Keratinocyte (primary cell): ENCODE measurements around the gene NT5DC3. TPM values are rescaled to one million over a fixed set of nuclear protein-coding genes. Genes with fewer than 3 reads are reported as not detected.

Source experiments
- DNase-seq: peaks from one replicate; pipeline ENCODE4 v3.0.0-alpha.2; 2011; ENCODE audit warnings: low read depth, missing footprints, low spot score
- FAIRE-seq: peaks from 2 replicates; lab custom pipeline; 2011; peaks lifted over from hg19 to GRCh38; lab: Jason Lieb, UNC
- H2AFZ ChIP-seq: 2 replicates; pipeline ENCODE4 v1.6.0; 2012; ENCODE audit warnings: low read length, control low read depth, inconsistent platforms; ENCODE audit not compliant: control insufficient read depth
- H3K27ac ChIP-seq: 2 replicates; pipeline ENCODE4 v1.5.1; 2011; ENCODE audit warnings: low read length; ENCODE audit not compliant: control insufficient read depth, insufficient read depth
- H3K27me3 ChIP-seq: 3 replicates; pipeline ENCODE4 v1.6.0; 2011; ENCODE audit warnings: low read length; ENCODE audit not compliant: control insufficient read depth, insufficient read depth; ENCODE audit errors: extremely low read depth
- H3K36me3 ChIP-seq, 2 experiments: 2 replicates in 1 of 2; 3 replicates in 1 of 2; pipeline ENCODE4 v1.5.1; 2011; ENCODE audit warnings: low read length in 2 of 2, mild to moderate bottlenecking in 1 of 2; ENCODE audit not compliant: control insufficient read depth in 2 of 2, insufficient read depth in 2 of 2; ENCODE audit errors: extremely low read depth in 1 of 2
- H3K4me1 ChIP-seq: 3 replicates; pipeline ENCODE4 v1.5.1; 2011; ENCODE audit warnings: low read length; ENCODE audit not compliant: control insufficient read depth, insufficient read depth; ENCODE audit errors: extremely low read depth
- H3K4me2 ChIP-seq: 3 replicates; pipeline ENCODE4 v1.6.0; 2011; ENCODE audit warnings: low read depth, low read length; ENCODE audit not compliant: control insufficient read depth, insufficient read depth; ENCODE audit errors: extremely low read depth
- H3K4me3 ChIP-seq, 3 experiments: fragments of 200-600 bp in 1 of 3; sonication (generic) in 1 of 3; 2 replicates in 2 of 3; 3 replicates in 1 of 3; pipeline ENCODE4 v1.5.1; 2011 to 2016; ENCODE audit warnings: low read length in 3 of 3, mild to moderate bottlenecking in 3 of 3, control low read depth in 2 of 3, inconsistent platforms in 1 of 3, low read depth in 1 of 3, mixed read lengths in 1 of 3, mixed run types in 1 of 3, moderate library complexity in 1 of 3; ENCODE audit not compliant: control insufficient read depth in 2 of 3, insufficient read depth in 2 of 3; ENCODE audit errors: extremely low read depth in 1 of 3
- H3K79me2 ChIP-seq: 2 replicates; pipeline ENCODE4 v1.6.0; 2012; ENCODE audit warnings: low read length; ENCODE audit not compliant: control insufficient read depth, insufficient read depth
- H3K9ac ChIP-seq: 3 replicates; pipeline ENCODE4 v1.6.0; 2011; ENCODE audit warnings: low read length; ENCODE audit not compliant: control insufficient read depth, insufficient read depth; ENCODE audit errors: extremely low read depth
- H3K9me1 ChIP-seq: 3 replicates; pipeline ENCODE4 v1.6.0; 2011; ENCODE audit warnings: low read length; ENCODE audit not compliant: control insufficient read depth, insufficient read depth; ENCODE audit errors: extremely low read depth
- H3K9me3 ChIP-seq: 2 replicates; pipeline ENCODE4 v1.5.1; 2012; ENCODE audit warnings: low read depth, low read length; ENCODE audit not compliant: control insufficient read depth
- H4K20me1 ChIP-seq: 3 replicates; pipeline ENCODE4 v1.6.0; 2011; ENCODE audit warnings: low read length; ENCODE audit not compliant: control insufficient read depth, insufficient read depth; ENCODE audit errors: extremely low read depth
- CTCF ChIP-seq, 3 experiments: IDR thresholded peaks in 1 of 3; conservative IDR thresholded peaks in 1 of 3; optimal IDR thresholded peaks in 1 of 3; 2 replicates in 2 of 3; 3 replicates in 1 of 3; pipeline versions ENCODE3 to v1.5.1; 2011; ENCODE audit warnings: low read length in 3 of 3, mild to moderate bottlenecking in 3 of 3, moderate library complexity in 2 of 3, control low read depth in 1 of 3, inconsistent platforms in 1 of 3; ENCODE audit not compliant: insufficient read depth in 2 of 3; ENCODE audit errors: extremely low read depth in 1 of 3
- EZH2 ChIP-seq: IDR thresholded peaks from one replicate; pipeline ENCODE4 v1.6.1; 2012; ENCODE audit warnings: inconsistent platforms, mild to moderate bottlenecking, low read length, moderate library complexity
- dilution Hi-C: fragments of 300-500 bp; cut with MboI; formaldehyde crosslinking; loops from one replicate; pipeline ENCODE4 v1.7.0; 2020; ENCODE audit warnings: low sequenced_read_pairs; ENCODE audit not compliant: extremely low pct_ligation_motif_present
- polyA plus RNA-seq, 5 experiments: library from polyadenylated mRNA; depleted of rRNA in 3 of 5; stranded (reverse) in 3 of 5; stranded (forward) in 1 of 5; unstranded in 1 of 5; fragments of >200 nt; gene quantifications; 1 replicate in 1 of 5; 2 replicates in 3 of 5; 3 replicates in 1 of 5; pipeline versions ENCODE4 v1.2.1 to v1.2.3, GENCODE V29; 2011 to 2012; ENCODE audit warnings: missing spikeins in 2 of 5, low read depth in 1 of 5, low replicate concordance in 1 of 5

Gene NT5DC3
- polyA plus RNA-seq, 1 donor (not counting 4 experiments of a cell fraction or from before 2014, with no cell fraction given), result 12.8 TPM

GRCh38 chr12:103725398-103725797 lies 115.6 kb downstream of the NT5DC3 start:
- Histone ChIP-seq H3K4me1 (no peaks in the 10 kb centered on the region), H3K27me3 (peaks cover 12% of the 10 kb centered on the region), H3K4me3 (no peak overlapping the region), H3K9me3 (no peaks in the 10 kb centered on the region), H4K20me1 (no peaks in the 10 kb centered on the region), H2AFZ (no peak overlapping the region), H3K27ac (no peak overlapping the region), H3K9ac (no peak overlapping the region), H3K79me2 (no peaks in the 10 kb centered on the region), H3K9me1 (no peaks in the 10 kb centered on the region), H3K4me2 (no peak overlapping the region), H3K36me3 (no peaks in the 10 kb centered on the region)
- dilution Hi-C loops, result no loop called here
- TF ChIP-seq CTCF (optimal IDR thresholded peaks at IDR 0.05 in 1 of 3, IDR thresholded peaks at IDR 0.05 in 1 of 3, conservative IDR thresholded peaks at IDR 0.05 in 1 of 3; ENCODE audit: extremely low read depth in 1 of 3, insufficient read depth in 2 of 3, low read length in 3 of 3) (no peak), EZH2 (no peak)
- FAIRE-seq (no peak), DNase-seq (no peak)

Other genes starting within 250 kb of the NT5DC3 start
- 447 to 954 TPM (median 865 TPM) in 3 replicates for gene HSP90B1, start 89.2 kb upstream of the NT5DC3 start, polyA plus RNA-seq
- 20.8 to 35.6 TPM (median 27.1 TPM) in 3 replicates for gene TDG, start 124.6 kb upstream of the NT5DC3 start, polyA plus RNA-seq
- gene GLT8D2, start 209.0 kb upstream of the NT5DC3 start, polyA plus RNA-seq, result 1.1 to 1.4 TPM (median 1.2 TPM) in 3 replicates
- gene HCFC2, start 223.3 kb upstream of the NT5DC3 start, polyA plus RNA-seq, result 5.3 to 8.4 TPM (median 8.3 TPM) in 3 replicates